C4-2B (cell line): Measurements from ENCODE around the gene CCDC102B.

ENCODE experiments used
- H3K27ac ChIP-seq: fragments of 450-650 bp; 2 replicates; pipeline ENCODE4 v1.5.1; 2017
- ZFX ChIP-seq: fragments of 450-650 bp; IDR thresholded peaks from 2 replicates; pipeline ENCODE4 v1.6.1; 2017
- TF ChIP-seq, protein P1 (sequence below): fragments of 450-650 bp; conservative IDR thresholded peaks from 2 replicates; pipeline ENCODE4 v1.5.1; 2017; ENCODE audit warnings: mild to moderate bottlenecking

CCDC102B gene

DNA sequence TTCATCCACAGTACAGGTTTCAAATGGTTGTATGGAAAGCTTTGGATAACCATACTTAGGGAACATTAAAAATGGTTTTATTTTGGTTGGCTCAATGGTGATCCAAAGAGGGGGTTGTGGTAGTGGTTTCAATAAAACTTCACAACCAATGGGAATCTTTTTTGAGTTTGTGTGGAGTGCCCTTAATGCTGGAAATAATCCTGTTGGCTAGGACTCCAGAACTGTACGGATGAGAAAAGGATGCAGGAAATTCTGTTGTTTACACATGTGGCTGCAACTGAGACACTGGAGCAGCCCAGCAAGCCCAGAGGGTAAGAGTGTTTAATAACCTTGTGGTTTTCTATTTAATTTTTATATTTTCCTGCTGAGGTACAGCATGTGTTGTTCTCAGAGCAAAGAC, at the start of gene CCDC102B:
Gene CCDC102B (plus strand): TSS at position 210 of the 400 bp plus-strand sequence. CDS start 38,684 bp downstream, outside the sequence.
- no peak within 1 kb of the TSS for H3K27ac ChIP-seq
- TF ChIP-seq ZFX: no peak
- TF ChIP-seq, protein P1, sequence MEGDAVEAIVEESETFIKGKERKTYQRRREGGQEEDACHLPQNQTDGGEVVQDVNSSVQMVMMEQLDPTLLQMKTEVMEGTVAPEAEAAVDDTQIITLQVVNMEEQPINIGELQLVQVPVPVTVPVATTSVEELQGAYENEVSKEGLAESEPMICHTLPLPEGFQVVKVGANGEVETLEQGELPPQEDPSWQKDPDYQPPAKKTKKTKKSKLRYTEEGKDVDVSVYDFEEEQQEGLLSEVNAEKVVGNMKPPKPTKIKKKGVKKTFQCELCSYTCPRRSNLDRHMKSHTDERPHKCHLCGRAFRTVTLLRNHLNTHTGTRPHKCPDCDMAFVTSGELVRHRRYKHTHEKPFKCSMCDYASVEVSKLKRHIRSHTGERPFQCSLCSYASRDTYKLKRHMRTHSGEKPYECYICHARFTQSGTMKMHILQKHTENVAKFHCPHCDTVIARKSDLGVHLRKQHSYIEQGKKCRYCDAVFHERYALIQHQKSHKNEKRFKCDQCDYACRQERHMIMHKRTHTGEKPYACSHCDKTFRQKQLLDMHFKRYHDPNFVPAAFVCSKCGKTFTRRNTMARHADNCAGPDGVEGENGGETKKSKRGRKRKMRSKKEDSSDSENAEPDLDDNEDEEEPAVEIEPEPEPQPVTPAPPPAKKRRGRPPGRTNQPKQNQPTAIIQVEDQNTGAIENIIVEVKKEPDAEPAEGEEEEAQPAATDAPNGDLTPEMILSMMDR: no peak

DNA sequence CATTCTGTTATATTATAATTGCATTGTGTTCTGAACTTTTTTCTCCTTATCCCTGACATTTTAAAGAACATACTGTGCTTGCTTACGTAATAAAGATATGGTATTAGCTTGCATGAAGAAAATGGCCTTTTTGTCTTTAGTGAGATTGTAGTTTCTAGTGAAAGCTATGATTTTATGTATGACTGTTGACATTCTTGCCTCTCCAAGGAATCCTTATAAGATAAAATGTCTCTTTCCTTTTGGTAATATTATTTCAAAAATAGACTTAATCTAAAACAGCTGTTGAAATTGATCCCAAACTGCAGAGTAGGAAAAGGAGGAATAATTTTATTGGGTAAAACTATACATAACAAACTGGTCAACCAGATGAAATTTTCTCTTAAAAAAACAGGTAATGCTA, 40.8 kb upstream of the CCDC102B start:
- TF ChIP-seq, protein P1: no peak
- TF ChIP-seq ZFX: no peak
- H3K27ac ChIP-seq: no peak overlapping the region

DNA sequence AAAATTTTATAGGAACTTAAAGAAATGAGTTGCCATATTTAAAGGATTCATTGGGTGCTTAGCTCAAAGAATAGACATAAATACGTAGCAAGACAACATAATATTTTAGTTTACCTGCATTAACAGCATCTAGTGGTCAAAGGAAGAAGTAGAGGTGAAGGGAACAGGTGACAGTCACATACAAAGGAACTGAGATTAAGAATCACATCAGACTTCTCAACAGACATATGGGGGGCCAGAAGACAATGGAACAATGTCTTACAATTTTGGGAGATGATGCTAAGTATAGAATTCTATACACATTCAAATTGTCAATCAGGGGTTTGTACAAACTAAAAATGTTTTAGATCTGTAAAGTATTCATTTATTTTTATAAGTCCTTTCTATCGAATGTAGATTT, 38.6 kb upstream of the CCDC102B start:
- no peak overlapping the region for H3K27ac ChIP-seq
- TF ChIP-seq, protein P1: no peak
- no peak for TF ChIP-seq ZFX

DNA sequence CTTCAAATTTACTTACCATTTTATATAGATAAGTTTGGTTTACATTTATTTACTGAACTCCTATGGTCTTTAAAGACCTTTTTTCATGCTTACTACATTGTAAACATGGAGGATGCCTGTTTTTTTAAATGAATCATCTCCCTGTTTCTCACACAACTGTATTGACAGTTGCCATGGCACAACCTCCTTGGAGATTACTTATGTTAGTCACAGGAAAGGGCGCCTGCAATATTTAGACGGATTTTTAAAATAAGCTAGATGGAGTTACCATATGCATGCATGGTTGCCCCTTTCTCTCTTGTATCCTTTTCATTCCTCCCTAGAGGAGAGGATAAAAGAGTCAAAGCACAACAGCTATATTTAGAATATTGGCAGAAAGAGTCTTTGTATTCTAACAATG, 34.8 kb upstream of the CCDC102B start:
- TF ChIP-seq, protein P1: no peak
- no peak for TF ChIP-seq ZFX
- no peak overlapping the region for H3K27ac ChIP-seq

DNA sequence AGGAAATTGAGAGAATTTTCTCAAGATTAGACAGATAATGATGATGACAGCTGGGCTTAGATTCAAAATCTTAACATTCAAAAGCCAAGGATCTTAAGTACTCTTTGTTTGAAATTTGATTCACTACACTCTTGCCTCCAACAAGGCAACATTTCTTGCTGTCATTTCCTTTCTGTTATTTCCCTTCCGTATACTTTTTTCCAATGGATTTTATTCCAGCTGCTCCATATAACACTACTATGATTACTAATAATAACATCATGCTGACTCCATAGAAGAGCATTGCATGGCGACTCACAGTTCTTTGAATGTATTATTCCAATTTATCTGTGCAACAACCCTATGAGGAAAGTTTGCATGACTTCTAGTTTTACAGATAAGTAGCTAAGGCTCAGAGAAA, 33.9 kb upstream of the CCDC102B start:
- no peak overlapping the region for H3K27ac ChIP-seq
- no peak for TF ChIP-seq ZFX
- TF ChIP-seq, protein P1: no peak

DNA sequence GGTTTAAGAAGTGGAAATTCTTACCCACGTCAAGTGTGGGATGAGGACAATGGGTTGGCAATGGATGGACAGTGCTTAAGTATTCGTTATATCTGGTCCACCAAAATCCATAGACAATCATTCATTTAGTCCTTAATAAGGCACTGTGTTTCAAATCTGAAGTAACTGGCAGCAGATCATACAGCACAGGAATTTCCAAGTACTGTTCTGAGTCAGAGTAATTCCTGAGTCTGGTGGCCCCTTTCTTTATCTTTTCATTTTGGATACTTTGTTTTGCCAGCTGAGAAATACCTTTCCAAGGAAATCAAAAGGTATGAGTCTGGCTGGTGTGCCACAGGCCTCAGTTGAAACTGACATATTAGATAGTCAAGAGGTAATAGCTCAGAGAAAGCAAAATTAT, 31.4 kb upstream of the CCDC102B start:
- no peak overlapping the region for H3K27ac ChIP-seq
- no peak for TF ChIP-seq ZFX
- TF ChIP-seq, protein P1: no peak

DNA sequence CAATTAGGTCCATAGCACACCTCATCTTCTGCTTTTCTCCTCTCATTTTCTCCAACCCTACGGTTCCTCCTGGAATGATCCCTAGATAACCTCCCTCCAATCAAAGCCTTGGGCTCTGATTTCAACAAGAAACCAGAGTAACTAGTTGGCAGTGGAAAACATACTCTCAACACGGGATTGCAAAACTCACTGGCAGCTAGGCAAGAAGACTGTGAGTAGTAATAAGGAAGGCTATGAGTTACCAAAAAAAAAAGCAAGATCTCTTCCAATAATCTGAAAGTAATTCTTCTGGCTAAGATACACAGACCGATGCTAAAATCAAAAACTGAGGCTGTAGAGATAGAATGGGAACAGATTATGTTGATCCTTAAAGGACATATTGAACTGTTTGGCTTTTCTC, 28.4 kb upstream of the CCDC102B start:
- H3K27ac ChIP-seq: no peak overlapping the region
- no peak for TF ChIP-seq ZFX
- TF ChIP-seq, protein P1: no peak
